DMS 273 (cell line): ENCODE data around the gene NPTXR.
"Not testable (repeated sequence)": the region's sequence is repeated elsewhere in the genome, so short reads cannot be mapped to it uniquely, and the experiment has no call there.

Source experiments
- DNase-seq: peaks from one replicate; lab custom pipeline; 2025; ENCODE audit not compliant: unreplicated experiment; lab: John Stamatoyannopoulos, UW

Gene NPTXR

GRCh38 chr22:38832005-38832978 lies 11.5 kb downstream of the NPTXR start:
- peak; percentile 91 for DNase-seq

- no peak for DNase-seq
These were observed 12.5 kb downstream of the NPTXR start for GRCh38 chr22:38831166-38831945.

- DNase-seq, result no peak
These were observed 13.1 kb downstream of the NPTXR start for GRCh38 chr22:38830845-38831108.

GRCh38 chr22:38830026-38830844 lies 13.6 kb downstream of the NPTXR start:
- DNase-seq, result no peak

DNA sequence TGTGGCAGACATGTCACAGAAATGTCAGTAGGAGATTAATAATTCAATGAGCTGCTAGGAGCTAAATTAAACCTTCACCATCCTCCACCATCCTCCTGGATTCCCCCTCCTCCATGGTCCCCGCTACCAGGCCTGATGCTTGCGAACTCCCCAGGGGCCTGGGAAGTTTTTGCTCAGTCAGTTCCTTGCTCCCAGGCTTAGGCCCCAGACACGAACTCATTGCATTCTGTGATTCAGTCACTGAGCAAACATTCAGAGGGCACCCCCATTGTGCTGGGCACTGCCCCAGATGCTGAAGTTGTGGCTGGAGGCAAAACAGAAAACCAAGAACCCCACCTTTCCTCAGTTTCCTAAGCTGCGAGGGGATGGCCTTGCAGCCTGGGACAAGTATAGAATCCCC lies 14.3 kb downstream of the NPTXR start:
- no peak for DNase-seq

DNA sequence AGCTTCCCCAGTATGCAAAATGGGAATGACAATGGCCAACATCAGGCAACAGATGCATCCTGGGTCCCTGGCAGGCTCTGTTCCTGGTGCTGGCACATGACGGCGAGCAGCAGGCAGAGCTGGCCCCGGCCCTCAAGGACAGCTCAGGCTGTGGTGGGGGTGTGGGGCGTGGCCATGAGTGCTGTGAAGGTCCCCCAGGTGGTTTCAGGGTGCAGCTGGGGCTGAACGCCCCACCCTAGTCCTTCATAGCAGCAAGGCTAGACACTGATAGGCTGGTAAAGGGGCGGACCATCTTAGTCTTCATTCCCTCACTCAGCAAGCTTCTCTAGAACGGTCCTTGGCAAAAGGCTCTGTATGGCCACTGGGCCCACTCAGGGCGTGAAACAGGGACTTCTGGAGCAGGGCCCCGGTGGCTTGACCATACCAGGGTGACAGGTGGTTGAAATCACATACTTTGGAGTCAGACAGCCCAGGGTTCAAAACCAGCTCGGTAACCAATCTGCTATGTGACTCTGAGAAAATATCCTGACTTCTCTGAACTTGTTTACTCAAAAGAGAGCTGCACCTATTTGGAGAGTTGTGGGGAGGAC lies 15.1 kb downstream of the NPTXR start:
- DNase-seq, result no peak

DNA sequence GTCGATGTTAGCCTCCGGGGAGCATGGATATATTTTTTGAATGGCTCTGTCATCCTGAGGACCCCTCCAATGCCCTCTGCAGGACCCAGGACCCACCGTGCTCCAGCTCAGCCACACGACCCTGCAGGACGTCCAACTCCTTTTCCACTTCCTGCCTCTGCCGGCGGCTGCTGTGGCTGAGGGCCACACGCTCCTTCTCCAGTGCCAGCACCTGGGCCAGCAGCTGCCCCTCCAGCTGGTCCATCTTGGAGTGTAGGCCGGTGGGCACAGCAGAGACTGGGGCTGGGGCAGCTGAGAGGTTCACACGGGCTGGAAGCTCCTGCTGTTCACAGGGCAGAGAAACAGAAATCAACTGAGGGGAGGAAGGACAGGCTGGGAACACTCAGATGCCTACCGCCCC lies 15.6 kb downstream of the NPTXR start:
- DNase-seq, result peak; percentile 61

GRCh38 chr22:38827510-38827909 lies 16.3 kb downstream of the NPTXR start:
- DNase-seq, result no peak

- DNase-seq, result no peak
These were observed 17.0 kb downstream of the NPTXR start for GRCh38 chr22:38826801-38827200.

DNA sequence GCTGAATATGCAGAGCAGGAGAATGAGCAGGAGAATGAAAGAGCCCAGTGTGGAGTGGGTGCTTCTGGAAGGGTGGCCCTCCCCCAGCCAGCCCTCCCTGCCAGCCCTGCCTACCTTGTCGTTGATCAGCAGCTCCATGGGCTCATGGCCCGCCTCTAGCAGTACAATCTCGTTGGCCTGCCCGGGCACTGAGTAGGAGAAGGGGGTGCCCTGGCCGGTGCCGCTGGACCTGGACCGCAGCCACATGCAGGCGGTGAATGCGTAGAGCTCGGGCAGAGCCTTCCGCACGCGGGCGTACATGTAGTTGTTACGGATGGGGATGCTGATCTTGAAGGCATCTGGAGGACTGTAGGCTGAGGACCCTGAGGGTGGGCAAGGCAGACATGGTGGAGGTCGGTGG lies 17.4 kb downstream of the NPTXR start:
- no peak for DNase-seq

GRCh38 chr22:38824585-38824984 lies 19.2 kb downstream of the NPTXR start:
- DNase-seq, result peak; percentile 75

DNA sequence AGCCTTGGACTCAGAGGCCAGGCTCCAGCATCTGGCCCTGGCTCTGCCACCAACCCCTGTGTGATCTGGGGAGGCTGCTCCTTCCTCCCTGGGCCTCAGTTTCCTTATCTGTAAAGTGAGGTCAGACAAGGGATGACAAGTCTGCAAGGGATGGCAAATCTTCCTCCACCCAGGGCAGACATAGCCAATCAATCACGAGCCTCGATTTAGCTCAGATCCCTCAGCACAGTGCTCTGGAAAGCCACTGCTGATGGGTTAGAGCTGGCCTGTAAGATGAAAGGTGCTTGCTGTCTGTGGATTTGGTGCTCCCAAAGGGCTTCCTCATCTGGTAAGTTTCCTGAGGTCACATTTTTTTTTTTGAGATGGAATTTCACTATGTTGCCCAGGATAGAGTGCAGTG lies 20.2 kb downstream of the NPTXR start:
- DNase-seq, result no peak

- no peak for DNase-seq
These were observed 20.8 kb downstream of the NPTXR start for GRCh38 chr22:38823076-38823475.

GRCh38 chr22:38820020-38820419 lies 23.8 kb downstream of the NPTXR start:
- no peak for DNase-seq

- no peak for DNase-seq
These were observed 24.4 kb downstream of the NPTXR start for GRCh38 chr22:38819387-38819940.

DNA sequence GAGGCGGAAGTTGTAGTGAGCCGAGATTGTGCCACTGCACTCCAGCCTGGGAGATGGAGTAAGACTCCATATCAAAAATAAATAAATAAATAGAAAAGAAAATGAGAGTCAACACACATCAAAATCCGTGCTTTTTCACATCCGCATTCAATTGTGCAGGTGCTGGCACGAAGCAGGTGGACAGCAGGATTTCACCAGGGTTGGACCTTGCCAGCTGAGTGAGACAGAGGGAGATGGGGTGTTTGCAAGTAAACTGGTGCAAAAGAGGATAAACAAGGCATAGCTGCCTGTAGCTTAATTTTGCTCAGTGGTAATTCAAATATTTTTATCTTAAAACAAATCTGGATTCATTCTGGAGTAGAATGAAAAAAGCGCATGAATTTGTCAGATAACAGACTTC lies 26.6 kb downstream of the NPTXR start:
- DNase-seq, result no peak

GRCh38 chr22:38815842-38816241 lies 28.0 kb downstream of the NPTXR start:
- no peak for DNase-seq

- no peak for DNase-seq
These were observed 32.6 kb downstream of the NPTXR start for GRCh38 chr22:38811241-38811640.

DNA sequence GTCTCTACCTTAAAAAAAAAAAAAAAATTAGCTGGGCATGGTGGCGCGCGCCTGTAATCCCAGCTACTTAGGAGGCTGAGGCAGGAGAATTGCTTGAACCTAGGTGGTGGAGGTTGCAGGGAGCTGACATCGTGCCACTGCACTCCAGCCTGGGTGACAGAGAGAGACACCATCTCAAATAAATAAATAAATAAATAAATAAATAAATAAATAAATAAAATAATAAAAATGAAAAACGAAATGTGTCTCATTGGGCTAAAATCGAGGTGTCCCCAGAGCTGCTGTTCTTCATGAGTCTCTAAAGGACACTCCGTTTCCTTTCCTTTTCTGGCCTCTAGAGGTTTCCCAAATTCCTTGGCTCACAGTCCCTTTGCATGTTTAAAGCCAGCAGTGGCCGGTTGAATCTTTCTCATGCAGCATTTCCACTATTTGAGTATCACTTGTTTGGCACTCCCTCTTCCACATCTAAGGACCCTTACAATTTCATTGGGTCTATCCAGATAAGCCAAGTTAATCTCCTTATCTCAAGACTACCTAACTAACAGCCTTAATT lies 38.7 kb downstream of the NPTXR start:
- not testable (repeated sequence) for DNase-seq

DNA sequence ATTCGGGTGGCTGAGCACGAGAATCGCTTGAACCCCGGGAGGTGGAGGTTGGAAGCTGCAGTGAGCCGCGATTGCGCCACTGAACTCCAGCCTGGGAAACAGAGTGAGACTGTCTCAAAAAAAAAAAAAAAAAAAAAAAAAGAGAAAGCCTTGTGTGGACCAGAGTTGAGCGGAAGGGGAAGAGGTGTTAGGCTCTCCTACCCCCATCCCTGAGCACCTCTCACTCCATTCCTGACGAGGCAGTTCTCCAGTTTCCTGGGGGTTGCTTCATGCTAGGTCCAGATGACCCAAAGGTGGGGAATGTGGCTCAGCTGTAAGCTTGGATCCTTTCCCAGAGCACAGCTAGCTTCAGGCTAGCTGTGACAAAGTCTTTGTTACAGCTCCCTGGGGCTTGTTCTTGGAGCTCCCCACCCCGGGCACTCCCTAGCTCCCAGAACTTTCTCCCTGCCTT lies 41.1 kb downstream of the NPTXR start:
- DNase-seq, result peak; percentile 63
